ENCODE data around the gene RPAP3. TPM values are rescaled to one million over a fixed set of nuclear protein-coding genes. Genes with fewer than 3 reads are reported as not detected.

The RPAP3 gene
- total RNA-seq, 6 donors from 2014 or later: 6.5 to 28.0 (median 16.4) TPM

Other genes starting within 250 kb of the RPAP3 start
- 1 to 10 TPM in 2 of 6 donors, under 1 TPM in 2, not detected in 2; 0.14 to 2.1 (median 0.83) TPM for gene ENDOU, start 19.5 kb upstream of the RPAP3 start, total RNA-seq
- 10 to 100 TPM; 19.0 to 94.0 (median 52.1) TPM for gene RAPGEF3, start 52.9 kb upstream of the RPAP3 start, total RNA-seq
- 10 to 100 TPM; 26.5 to 36.5 (median 33.9) TPM for gene SLC48A1, start 67.2 kb upstream of the RPAP3 start, total RNA-seq
- gene HDAC7, start 113.9 kb upstream of the RPAP3 start, total RNA-seq: 100 to 1,000 TPM in 4 of 6 donors, 10 to 100 TPM in 2; 66.6 to 164 (median 126) TPM
- gene VDR, start 199.0 kb upstream of the RPAP3 start, total RNA-seq: 10 to 100 TPM; 23.0 to 41.1 (median 27.5) TPM